ENCODE measurements around the gene PER3.

Gene PER3

GRCh38 chr1:7813677-7814373 lies 29.7 kb downstream of the PER3 start:
- in situ Hi-C loops (cut with MboI; ENCODE audit: low pct_unique_long_range_greater_than_20kb, low sequenced_read_pairs, unreplicated experiment): no loop called here
- TF ChIP-seq, protein P1, sequence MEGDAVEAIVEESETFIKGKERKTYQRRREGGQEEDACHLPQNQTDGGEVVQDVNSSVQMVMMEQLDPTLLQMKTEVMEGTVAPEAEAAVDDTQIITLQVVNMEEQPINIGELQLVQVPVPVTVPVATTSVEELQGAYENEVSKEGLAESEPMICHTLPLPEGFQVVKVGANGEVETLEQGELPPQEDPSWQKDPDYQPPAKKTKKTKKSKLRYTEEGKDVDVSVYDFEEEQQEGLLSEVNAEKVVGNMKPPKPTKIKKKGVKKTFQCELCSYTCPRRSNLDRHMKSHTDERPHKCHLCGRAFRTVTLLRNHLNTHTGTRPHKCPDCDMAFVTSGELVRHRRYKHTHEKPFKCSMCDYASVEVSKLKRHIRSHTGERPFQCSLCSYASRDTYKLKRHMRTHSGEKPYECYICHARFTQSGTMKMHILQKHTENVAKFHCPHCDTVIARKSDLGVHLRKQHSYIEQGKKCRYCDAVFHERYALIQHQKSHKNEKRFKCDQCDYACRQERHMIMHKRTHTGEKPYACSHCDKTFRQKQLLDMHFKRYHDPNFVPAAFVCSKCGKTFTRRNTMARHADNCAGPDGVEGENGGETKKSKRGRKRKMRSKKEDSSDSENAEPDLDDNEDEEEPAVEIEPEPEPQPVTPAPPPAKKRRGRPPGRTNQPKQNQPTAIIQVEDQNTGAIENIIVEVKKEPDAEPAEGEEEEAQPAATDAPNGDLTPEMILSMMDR (IDR thresholded peaks at IDR 0.05; ENCODE audit: extremely low read depth, insufficient read depth, missing control alignments): no peak
- no peak for DNase-seq (ENCODE audit: low spot score)

- in situ Hi-C loops (cut with MboI; ENCODE audit: low pct_unique_long_range_greater_than_20kb, low sequenced_read_pairs, unreplicated experiment): no loop called here
- DNase-seq (ENCODE audit: low spot score): no peak
- TF ChIP-seq, protein P1 (IDR thresholded peaks at IDR 0.05; ENCODE audit: extremely low read depth, insufficient read depth, missing control alignments): no peak
Measured at GRCh38 chr1:7821282-7821681, 37.2 kb downstream of the PER3 start.

DNA sequence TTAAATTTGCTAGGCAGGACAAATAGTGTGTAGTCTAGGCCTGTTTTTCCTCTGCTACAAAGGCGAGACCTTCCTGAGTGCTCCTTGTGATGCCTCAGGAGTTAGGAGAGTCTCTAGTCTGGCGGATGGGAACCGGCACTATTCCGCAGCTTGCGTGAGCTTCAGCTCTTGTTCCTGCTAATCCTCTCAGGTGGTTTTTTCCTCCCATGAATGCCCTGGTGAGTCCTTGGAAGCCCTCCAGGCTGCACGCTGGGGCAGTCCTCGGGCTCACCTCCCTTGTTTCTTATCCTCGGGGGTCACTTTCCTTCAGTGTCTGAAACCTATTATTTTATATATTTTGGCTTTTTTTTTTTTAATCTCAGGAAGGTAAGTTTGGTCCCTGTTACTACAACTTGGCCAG lies 40.6 kb downstream of the PER3 start:
- TF ChIP-seq, protein P1 (IDR thresholded peaks at IDR 0.05; ENCODE audit: extremely low read depth, insufficient read depth, missing control alignments): no peak
- in situ Hi-C loops (cut with MboI; ENCODE audit: low pct_unique_long_range_greater_than_20kb, low sequenced_read_pairs, unreplicated experiment): no loop called here
- DNase-seq (ENCODE audit: low spot score): no peak

DNA sequence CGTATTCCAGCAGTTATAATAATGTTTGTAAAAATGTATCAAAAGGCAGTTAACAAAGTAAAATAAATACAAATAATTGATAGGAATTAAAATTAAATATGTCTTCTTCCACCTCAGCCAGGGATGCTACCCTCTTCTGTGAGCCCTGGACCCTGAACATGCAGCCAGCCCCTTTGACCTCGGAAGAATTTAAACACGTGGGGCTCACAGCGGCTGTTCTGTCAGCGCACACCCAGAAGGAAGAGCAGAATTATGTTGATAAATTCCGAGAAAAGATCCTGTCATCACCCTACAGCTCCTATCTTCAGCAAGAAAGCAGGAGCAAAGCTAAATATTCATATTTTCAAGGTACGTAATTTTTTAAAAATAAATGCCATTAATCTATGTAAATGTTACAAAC lies 42.3 kb downstream of the PER3 start:
- DNase-seq (ENCODE audit: low spot score): no peak
- TF ChIP-seq, protein P1 (IDR thresholded peaks at IDR 0.05; ENCODE audit: extremely low read depth, insufficient read depth, missing control alignments): no peak
- in situ Hi-C loops (cut with MboI; ENCODE audit: low pct_unique_long_range_greater_than_20kb, low sequenced_read_pairs, unreplicated experiment): no loop called here

GRCh38 chr1:7827126-7827955 lies 43.2 kb downstream of the PER3 start:
- TF ChIP-seq, protein P1 (IDR thresholded peaks at IDR 0.05; ENCODE audit: extremely low read depth, insufficient read depth, missing control alignments): no peak
- DNase-seq (ENCODE audit: low spot score): no peak
- in situ Hi-C loops (cut with MboI; ENCODE audit: low pct_unique_long_range_greater_than_20kb, low sequenced_read_pairs, unreplicated experiment): no loop called here

DNA sequence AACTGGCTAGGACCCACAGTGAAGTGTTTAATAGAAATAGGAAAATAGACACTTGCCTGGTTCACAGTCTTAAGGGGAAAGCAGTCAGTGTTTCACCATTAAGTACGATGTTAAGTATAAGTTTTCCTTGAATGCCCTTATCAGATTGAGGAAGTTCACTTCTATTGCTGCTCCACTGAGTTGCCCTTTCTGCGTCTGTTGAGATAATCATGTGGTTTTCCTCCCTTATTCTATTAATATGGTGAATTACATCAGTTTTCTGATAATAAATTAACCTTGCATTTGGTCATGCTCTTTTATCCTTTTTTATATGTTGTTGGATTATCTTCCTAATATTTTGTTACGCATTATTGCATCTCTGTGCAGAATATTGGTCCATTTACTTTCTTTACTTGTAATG lies 47.4 kb downstream of the PER3 start:
- in situ Hi-C loops (cut with MboI; ENCODE audit: low pct_unique_long_range_greater_than_20kb, low sequenced_read_pairs, unreplicated experiment): no loop called here
- TF ChIP-seq, protein P1 (IDR thresholded peaks at IDR 0.05; ENCODE audit: extremely low read depth, insufficient read depth, missing control alignments): no peak
- DNase-seq (ENCODE audit: low spot score): no peak

All from GM13977 (cell line).